ENCODE data around the gene KRT13. TPM values are rescaled to one million over a fixed set of nuclear protein-coding genes. Genes with fewer than 3 reads are reported as not detected.

KRT13 gene
- total RNA-seq, 1 donor from 2014 or later, result not detected

DNA sequence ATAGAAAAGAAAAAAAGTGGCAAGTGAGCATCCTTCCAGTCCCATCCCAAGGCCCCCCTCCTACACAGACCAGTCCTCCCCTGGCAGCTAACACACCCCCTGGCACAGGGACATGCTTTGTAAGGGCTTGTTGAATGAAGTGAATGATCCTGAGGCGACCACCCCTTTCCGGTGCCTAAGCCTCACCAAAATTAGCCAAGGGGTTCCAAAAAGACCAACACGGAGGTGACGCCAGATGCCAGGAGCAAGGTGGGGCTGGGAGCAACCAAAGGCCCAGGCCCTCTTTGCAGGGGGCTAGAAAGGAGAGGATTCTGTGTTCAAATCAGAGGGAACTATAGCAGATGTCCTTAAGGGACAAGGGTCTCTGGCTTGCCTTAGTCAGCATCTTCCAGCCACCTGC lies 30.0 kb downstream of the KRT13 start:
- Mint-ChIP-seq H3K36me3 (ENCODE audit: low read depth, unreplicated experiment) (peaks cover 3% of the 10 kb centered on the region), H3K27me3 (ENCODE audit: unreplicated experiment) (peaks cover 1% of the 10 kb centered on the region), H3K9me3 (ENCODE audit: unreplicated experiment) (peaks cover 4% of the 10 kb centered on the region), H3K4me3 (ENCODE audit: unreplicated experiment) (no peak overlapping the region), H3K27ac (ENCODE audit: unreplicated experiment) (no peak overlapping the region), H3K4me1 (ENCODE audit: unreplicated experiment) (no peaks in the 10 kb centered on the region)
- no peak for DNase-seq (ENCODE audit: low spot score)
- TF ChIP-seq, protein P1, sequence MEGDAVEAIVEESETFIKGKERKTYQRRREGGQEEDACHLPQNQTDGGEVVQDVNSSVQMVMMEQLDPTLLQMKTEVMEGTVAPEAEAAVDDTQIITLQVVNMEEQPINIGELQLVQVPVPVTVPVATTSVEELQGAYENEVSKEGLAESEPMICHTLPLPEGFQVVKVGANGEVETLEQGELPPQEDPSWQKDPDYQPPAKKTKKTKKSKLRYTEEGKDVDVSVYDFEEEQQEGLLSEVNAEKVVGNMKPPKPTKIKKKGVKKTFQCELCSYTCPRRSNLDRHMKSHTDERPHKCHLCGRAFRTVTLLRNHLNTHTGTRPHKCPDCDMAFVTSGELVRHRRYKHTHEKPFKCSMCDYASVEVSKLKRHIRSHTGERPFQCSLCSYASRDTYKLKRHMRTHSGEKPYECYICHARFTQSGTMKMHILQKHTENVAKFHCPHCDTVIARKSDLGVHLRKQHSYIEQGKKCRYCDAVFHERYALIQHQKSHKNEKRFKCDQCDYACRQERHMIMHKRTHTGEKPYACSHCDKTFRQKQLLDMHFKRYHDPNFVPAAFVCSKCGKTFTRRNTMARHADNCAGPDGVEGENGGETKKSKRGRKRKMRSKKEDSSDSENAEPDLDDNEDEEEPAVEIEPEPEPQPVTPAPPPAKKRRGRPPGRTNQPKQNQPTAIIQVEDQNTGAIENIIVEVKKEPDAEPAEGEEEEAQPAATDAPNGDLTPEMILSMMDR (IDR thresholded peaks at IDR 0.05; ENCODE audit: unreplicated experiment), result no peak

DNA sequence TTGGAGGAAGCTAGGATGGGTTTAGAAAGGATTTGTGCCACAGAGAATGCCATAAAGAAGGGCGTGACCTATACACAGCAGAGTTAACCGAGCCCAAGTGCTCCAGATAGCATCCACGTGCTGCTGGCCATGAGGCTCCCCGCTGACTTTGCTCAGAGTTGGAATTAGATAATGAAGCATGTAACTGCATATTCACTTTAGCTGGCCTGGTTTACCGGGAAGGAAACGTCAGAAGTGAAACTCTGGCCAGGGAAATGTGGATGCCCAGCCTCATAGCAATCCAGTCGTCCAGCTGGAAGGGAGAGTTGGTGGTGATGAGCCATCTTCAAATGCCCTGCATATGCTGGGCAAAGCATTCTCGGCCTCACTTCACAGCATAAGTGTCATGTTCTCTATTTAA lies 30.5 kb downstream of the KRT13 start:
- H3K4me3 Mint-ChIP-seq (ENCODE audit: unreplicated experiment), result no peak overlapping the region
- H3K27ac Mint-ChIP-seq (ENCODE audit: unreplicated experiment), result no peak overlapping the region
- H3K27me3 Mint-ChIP-seq (ENCODE audit: unreplicated experiment), result peaks cover 1% of the 10 kb centered on the region
- no peaks in the 10 kb centered on the region for H3K4me1 Mint-ChIP-seq (ENCODE audit: unreplicated experiment)
- H3K9me3 Mint-ChIP-seq (ENCODE audit: unreplicated experiment), result peaks cover 4% of the 10 kb centered on the region
- DNase-seq (ENCODE audit: low spot score), result no peak
- TF ChIP-seq, protein P1 (IDR thresholded peaks at IDR 0.05; ENCODE audit: unreplicated experiment), result no peak
- peaks cover 3% of the 10 kb centered on the region for H3K36me3 Mint-ChIP-seq (ENCODE audit: low read depth, unreplicated experiment)

DNA sequence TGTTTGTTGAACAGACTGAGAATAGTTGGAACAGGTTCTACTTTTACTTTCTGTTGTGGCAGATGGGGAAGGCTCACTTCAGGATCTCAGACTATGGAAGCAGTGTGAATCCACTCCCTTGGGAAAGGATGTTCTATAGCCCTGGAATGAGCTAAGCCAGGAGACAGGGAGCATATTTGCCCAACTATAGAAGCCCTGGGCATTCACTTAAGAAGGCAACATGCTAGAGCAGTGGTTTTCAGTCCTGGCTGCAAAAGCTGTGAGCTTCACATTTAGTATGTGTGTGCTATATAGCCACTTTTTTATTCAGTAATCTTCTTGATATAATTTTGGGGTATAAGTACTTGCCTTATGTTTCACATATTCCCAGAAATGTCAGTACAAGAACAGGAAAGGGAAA lies 37.1 kb downstream of the KRT13 start:
- TF ChIP-seq, protein P1 (IDR thresholded peaks at IDR 0.05; ENCODE audit: unreplicated experiment), result no peak
- Mint-ChIP-seq H3K9me3 (ENCODE audit: unreplicated experiment) (peaks cover 4% of the 10 kb centered on the region), H3K36me3 (ENCODE audit: low read depth, unreplicated experiment) (peaks cover 3% of the 10 kb centered on the region), H3K27me3 (ENCODE audit: unreplicated experiment) (no peaks in the 10 kb centered on the region), H3K27ac (ENCODE audit: unreplicated experiment) (no peak overlapping the region), H3K4me3 (ENCODE audit: unreplicated experiment) (no peak overlapping the region), H3K4me1 (ENCODE audit: unreplicated experiment) (no peaks in the 10 kb centered on the region)
- no peak for DNase-seq (ENCODE audit: low spot score)

DNA sequence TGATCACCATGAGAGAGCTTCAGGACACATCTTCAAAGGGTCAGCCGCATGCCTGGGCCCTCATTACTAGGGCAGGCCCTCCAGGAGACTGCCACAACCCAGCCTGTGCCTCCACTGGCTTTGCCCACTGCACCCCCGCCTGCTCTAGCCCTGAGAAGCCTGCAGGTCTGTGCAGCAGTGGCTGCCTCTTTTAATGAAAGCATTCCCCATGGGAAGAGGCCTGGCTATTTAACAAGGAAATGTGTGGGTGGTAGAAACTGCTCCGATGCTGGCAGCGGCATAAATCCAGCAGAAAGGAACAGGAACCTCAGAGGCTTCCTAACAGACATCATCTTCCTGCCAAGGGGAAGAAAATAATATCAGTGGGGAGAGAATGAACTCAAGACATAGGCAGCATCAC lies 37.9 kb downstream of the KRT13 start:
- Mint-ChIP-seq H3K4me3 (ENCODE audit: unreplicated experiment) (no peak overlapping the region), H3K4me1 (ENCODE audit: unreplicated experiment) (no peaks in the 10 kb centered on the region), H3K36me3 (ENCODE audit: low read depth, unreplicated experiment) (no peaks in the 10 kb centered on the region), H3K27ac (ENCODE audit: unreplicated experiment) (no peak overlapping the region), H3K9me3 (ENCODE audit: unreplicated experiment) (no peaks in the 10 kb centered on the region), H3K27me3 (ENCODE audit: unreplicated experiment) (no peaks in the 10 kb centered on the region)
- DNase-seq (ENCODE audit: low spot score), result no peak
- TF ChIP-seq, protein P1 (IDR thresholded peaks at IDR 0.05; ENCODE audit: unreplicated experiment), result no peak

DNA sequence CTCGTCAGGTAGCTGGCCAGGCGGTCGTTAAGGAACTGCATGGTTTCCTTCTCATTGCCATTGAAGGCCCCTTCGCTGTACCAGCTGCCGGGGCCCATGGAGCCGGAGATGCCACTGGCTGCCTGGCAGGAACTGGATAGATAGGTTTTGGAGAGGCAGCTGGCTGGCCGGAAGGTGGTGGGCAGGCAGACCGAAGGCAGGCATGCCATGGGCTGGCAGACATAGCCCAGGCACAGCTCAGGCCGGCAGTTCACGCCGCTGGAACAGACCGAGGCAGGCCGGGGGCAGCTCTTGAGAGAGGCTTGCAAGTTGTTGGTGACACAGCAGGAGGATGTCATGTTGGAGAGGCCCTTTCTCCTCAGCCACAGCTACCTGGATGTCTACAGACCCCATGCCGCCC lies 38.4 kb downstream of the KRT13 start, which contains the start of gene KRT32:
Gene KRT32 (minus strand): TSS at position 399 of the 400 bp plus-strand sequence. CDS start 61 bp downstream, at position 338.
- no peaks in the 10 kb centered on the region for H3K9me3 Mint-ChIP-seq (ENCODE audit: unreplicated experiment)
- no peak for DNase-seq (ENCODE audit: low spot score)
- H3K36me3 Mint-ChIP-seq (ENCODE audit: low read depth, unreplicated experiment), result no peaks in the 10 kb centered on the region
- H3K4me1 Mint-ChIP-seq (ENCODE audit: unreplicated experiment), result no peaks in the 10 kb centered on the region
- no peak within 1 kb of the TSS for H3K27ac Mint-ChIP-seq (ENCODE audit: unreplicated experiment)
- H3K4me3 Mint-ChIP-seq (ENCODE audit: unreplicated experiment), result no peak within 1 kb of the TSS
- no peaks in the 10 kb centered on the region for H3K27me3 Mint-ChIP-seq (ENCODE audit: unreplicated experiment)
- TF ChIP-seq, protein P1 (IDR thresholded peaks at IDR 0.05; ENCODE audit: unreplicated experiment), result no peak
